Stimulated activated CD8-positive, alpha-beta memory T cell treated with anti-CD3 and anti-CD28 coated beads, Interleukin-12 subunit alpha, Interleukin-12 subunit beta, amount 100 ng/mL, for 4 hours (primary cell): ENCODE data around the gene TMEM79.

ENCODE experiments used
- DNase-seq: peaks from one replicate; pipeline ENCODE4 v3.0.0-alpha.2; 2020; ENCODE audit warnings: low read depth

The TMEM79 gene, protein sequence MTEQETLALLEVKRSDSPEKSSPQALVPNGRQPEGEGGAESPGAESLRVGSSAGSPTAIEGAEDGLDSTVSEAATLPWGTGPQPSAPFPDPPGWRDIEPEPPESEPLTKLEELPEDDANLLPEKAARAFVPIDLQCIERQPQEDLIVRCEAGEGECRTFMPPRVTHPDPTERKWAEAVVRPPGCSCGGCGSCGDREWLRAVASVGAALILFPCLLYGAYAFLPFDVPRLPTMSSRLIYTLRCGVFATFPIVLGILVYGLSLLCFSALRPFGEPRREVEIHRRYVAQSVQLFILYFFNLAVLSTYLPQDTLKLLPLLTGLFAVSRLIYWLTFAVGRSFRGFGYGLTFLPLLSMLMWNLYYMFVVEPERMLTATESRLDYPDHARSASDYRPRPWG

GRCh38 chr1:156284112-156284511 lies at the start of gene TMEM79:
TMEM79 (plus strand) TSS chr1:156284325; CDS start chr1:156285227, 902 bp downstream.
- no peak for DNase-seq

DNA sequence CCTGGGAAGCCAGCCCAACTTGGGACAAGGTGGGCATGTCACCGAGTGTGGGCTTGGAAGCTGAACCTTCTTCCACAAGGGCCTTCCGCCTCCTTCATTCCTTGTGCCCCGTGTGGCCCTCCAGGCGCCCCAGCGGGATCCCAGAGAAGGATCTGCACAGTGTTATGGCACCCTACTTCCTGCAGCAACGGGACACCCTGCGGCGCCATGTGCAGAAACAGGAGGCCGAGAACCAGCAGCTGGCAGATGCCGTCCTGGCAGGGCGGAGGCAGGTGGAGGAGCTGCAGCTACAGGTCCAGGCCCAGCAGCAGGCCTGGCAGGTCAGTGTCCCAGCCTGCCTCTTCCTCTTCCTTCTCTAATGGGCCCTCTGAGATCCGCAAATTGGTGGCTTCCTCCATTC lies 48.0 kb upstream of the TMEM79 start:
- no peak for DNase-seq

GRCh38 chr1:156238248-156238647 lies 45.9 kb upstream of the TMEM79 start:
- DNase-seq: no peak

- no peak for DNase-seq
Measured at GRCh38 chr1:156241311-156241811, 42.8 kb upstream of the TMEM79 start.

DNA sequence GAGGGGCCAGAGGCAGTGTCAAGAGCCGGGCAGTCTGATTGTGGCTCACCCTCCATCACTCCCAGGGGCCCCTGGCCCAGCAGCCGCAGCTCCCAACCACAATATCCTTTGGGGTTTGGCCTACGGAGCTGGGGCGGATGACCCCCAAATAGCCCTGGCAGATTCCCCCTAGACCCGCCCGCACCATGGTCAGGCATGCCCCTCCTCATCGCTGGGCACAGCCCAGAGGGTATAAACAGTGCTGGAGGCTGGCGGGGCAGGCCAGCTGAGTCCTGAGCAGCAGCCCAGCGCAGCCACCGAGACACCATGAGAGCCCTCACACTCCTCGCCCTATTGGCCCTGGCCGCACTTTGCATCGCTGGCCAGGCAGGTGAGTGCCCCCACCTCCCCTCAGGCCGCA lies 42.2 kb upstream of the TMEM79 start, which contains the start of gene BGLAP:
Gene BGLAP (plus strand): TSS at position 259 of the 400 bp plus-strand sequence. CDS start 48 bp downstream, at position 307.
- DNase-seq: no peak

DNA sequence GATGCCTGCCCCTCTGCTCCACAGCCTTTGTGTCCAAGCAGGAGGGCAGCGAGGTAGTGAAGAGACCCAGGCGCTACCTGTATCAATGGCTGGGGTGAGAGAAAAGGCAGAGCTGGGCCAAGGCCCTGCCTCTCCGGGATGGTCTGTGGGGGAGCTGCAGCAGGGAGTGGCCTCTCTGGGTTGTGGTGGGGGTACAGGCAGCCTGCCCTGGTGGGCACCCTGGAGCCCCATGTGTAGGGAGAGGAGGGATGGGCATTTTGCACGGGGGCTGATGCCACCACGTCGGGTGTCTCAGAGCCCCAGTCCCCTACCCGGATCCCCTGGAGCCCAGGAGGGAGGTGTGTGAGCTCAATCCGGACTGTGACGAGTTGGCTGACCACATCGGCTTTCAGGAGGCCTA lies 41.4 kb upstream of the TMEM79 start:
- no peak for DNase-seq

DNA sequence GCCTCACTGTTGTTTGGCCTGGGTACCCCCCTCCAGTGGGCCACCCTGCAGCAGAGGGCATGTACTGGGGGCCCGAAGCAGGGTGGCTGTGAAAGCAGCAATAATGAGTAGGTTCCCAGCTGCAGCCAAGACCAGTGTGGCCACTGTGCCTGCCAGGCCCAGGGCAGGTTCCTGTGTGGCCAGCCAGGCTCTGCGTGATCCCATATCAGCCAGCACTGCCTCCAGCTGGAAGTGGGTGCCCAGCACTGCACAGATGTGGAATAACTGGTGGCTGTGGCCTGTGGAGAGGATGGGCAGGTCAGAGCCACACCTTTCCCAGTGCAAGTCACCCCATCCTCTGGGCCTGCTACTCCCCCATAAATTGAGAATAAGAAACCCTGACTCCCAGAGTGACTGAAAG lies 40.0 kb upstream of the TMEM79 start:
- DNase-seq: no peak

DNA sequence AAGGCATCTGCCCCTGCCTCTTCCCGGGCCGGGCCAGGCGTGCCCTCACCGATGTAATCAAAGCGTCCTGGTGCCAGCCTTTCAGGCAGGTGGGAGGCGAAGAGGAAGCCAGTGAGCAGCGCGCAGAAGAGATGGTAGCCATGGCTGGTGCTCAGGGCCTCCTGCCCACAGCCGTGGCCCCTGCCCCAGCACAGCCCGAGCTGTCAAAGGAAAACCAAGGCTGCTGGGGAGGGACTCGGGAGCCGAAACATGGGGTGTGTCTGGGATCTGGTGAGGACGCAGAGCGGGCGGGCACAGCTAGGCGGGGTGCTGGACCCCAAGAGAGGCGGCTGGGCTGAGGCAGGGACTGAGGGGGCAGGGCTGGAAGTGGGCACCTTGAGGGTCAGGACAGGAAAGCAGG lies 39.4 kb upstream of the TMEM79 start:
- DNase-seq: no peak

- DNase-seq: no peak
Measured at GRCh38 chr1:156245451-156246232, 38.5 kb upstream of the TMEM79 start.

- DNase-seq: no peak
Measured at GRCh38 chr1:156246241-156246780, 37.8 kb upstream of the TMEM79 start.

DNA sequence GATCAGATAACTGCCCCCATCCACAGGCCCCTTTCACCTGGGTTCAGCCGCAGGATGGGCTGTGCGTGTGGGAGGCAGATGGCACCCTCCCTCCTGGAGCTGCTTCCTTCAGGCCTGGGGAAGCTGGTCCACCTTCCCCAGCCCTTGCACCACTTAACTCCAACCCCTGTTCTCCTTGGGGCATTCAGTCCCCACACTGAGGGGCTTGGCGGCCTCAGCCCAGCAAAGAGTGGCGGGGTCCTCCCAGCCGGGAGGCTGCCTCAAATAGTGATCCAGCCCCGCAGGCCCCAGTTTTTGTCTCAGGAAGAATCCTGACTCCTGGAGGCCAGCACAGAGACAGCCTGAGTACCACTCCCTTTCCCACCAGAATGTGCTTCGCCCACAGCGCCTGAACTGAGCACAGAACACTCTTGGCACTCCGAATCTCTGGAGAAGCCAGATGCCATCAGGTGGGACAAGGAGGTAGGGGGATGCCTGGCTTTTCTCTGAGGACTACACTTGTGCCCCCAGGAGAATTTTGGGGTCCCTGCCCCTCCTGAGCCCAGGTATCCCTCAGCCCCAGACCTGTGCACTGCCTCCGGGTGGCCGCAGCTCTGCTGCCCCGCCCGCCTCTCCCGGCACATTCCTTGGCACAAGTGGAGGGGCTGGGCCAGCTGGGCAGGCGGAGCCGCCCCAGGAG lies 37.2 kb upstream of the TMEM79 start:
- no peak for DNase-seq

GRCh38 chr1:156247460-156248322 lies 36.4 kb upstream of the TMEM79 start, which contains the start of gene PAQR6:
PAQR6 (minus strand) TSS chr1:156248056; CDS start chr1:156246731, 1,325 bp downstream.
- DNase-seq: no peak

DNA sequence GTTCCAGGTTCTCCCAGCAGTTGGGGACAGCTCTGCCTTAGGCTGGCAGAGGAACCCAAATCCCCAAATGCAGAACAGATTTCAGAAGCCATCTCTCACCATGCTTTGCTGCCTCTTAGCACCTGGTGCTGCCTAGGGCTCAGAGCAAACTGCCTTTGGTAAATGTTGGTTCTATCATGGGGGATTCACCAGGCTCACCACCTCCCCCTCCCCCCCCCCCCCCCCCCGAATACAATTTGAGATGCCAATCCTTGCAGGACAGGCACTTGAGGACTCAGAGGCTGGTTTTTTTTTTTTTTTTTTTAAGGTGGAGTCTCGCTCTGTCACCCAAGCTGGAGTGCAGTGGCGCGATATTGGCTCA lies 35.8 kb upstream of the TMEM79 start:
- no peak for DNase-seq

DNA sequence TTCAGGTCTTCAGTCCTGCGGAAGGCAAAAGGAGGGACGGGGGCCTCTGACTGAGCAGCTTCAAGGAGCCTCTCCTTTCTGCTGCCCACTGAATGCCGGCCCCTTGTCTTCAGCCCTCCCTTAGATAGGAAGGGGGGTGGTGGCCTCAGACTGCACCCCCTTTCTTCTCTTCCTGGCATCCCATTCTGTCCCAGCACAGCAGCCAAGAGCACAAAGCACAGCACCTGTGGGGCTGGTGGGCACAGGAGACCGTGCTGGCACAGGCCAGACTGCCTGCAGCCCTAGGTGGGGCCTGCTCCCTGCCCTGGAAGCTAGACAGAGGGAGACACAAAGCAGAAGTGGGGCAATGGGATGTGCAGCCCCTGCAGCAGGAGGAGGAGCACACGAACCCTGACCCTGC lies 34.5 kb upstream of the TMEM79 start:
- no peak for DNase-seq

GRCh38 chr1:156251527-156251926 lies 32.6 kb upstream of the TMEM79 start:
- DNase-seq: no peak

GRCh38 chr1:156253634-156254033 lies 30.5 kb upstream of the TMEM79 start:
- no peak for DNase-seq

DNA sequence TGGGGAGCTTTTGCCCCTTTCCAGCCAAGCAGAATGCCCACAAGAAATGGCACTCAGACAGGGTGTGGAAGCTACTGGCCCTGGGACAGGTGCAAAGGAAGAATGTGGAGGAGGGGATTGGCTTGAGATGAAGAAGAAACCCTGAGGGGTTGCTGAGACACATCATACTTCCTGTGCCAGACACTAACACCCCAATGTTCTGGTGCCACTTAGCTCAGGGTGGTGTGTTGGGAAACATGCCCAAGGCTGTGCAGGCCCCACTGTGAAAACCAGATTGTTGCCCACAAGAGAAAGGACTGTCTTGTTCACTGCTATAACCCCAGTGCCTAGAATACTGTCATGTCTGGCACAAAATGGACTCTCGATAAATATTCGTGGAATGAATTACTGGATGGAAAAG lies 26.4 kb upstream of the TMEM79 start:
- no peak for DNase-seq

DNA sequence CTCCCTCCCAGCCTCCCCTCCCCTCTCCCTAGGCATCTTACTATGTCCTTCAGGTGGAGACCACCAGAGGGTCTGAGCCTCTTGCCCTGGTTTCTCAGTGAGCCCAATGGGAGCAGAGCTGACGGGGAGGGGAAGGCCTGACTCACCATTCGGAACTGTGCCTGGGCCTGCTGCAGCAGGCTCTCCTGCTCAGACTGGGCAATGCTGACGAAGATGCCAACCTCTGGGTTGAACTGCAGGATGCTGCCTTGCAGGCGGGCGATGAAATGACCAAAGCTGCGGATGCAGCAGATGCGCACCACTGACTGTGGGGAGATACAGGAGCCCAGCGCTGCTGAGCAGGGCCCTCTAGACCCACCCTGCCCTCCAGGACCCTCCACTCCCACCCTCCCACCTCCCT lies 25.3 kb upstream of the TMEM79 start:
- no peak for DNase-seq

DNA sequence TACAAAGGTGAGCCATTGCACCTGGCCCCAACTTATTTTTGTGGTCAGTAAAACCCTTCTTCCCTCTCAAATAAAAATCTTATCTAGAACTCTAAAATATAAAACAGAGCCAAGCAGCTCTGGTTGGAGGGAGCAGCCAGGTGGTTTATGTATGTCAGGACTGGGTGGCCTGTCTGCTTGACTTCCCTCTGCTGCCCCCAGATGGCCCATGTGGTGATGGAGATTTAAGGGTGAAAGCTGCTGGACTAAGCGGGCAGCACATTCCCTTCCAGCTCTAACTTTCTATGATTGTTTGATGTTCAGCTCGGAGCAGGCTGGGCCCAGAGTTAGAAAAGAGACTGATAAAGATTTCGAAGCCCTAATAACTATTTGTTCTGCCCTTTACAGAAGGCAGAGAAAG lies 24.3 kb upstream of the TMEM79 start:
- DNase-seq: no peak

DNA sequence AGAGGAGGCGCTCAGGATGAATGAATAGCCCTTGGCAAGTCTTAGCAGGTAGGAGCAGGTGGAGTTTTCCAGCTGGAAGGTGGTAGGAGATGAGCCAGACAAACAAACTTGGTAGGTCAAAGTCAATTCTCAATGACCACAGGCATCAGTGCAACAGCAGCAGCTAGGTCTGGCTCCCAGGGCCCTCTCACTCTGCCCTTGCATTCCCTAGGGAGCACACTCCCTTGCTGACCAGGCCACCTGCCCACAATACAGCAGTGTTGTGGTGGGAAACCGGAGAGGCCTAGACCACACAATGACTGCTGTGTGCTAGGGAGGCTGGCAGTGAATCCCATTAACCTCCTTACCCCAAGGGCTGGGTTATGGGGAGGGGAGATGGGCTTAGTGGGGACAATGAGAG lies 23.2 kb upstream of the TMEM79 start:
- no peak for DNase-seq
